Measurements from ENCODE around the gene AGFG2. TPM values are rescaled to one million over a fixed set of nuclear protein-coding genes. Genes with fewer than 3 reads are reported as not detected.

Gene AGFG2
- total and polyA plus RNA-seq, 2 of the 4 experiments (the other 2 are of a cell fraction), result 3.0 to 10.0 TPM

GRCh38 chr7:100561491-100562194, 22.6 kb downstream of the AGFG2 start:
- CTCF ChIA-PET, result no interaction called here
- no peak for ATAC-seq (ENCODE audit: low read depth)
- no peak overlapping the region for H2AFZ ChIP-seq (replicated peaks; ENCODE audit: low read length, poor library complexity)
- H2BK15ac ChIP-seq (ENCODE audit: low read depth, low read length), result no peak overlapping the region
- peaks cover 2% of the 10 kb centered on the region; the same call in 1 of the 2 replicates for H3K4me1 ChIP-seq (ENCODE audit: control insufficient read depth, insufficient read depth, low read length)
- no peak overlapping the region for H4K8ac ChIP-seq (ENCODE audit: low read depth in 2 of 2, low read length in 2 of 2)
- POLR2A ChIA-PET (ENCODE audit: unreplicated experiment), result interaction anchor here (0.7 kb wide), 1 partner anchor 25 kb away, joined by 5 read pairs; no protein-coding TSS in a partner anchor
- no peak for TF ChIP-seq MAFK (IDR thresholded peaks at IDR 0.05; ENCODE audit: low read depth, low read length)
- TF ChIP-seq RCOR1 (IDR thresholded peaks at IDR 0.05; ENCODE audit: insufficient replicate concordance, low read length), result no peak
- TF ChIP-seq POLR2A (IDR thresholded peaks at IDR 0.05; ENCODE audit: low read depth, low read length), result no peak
- TF ChIP-seq, protein P1, sequence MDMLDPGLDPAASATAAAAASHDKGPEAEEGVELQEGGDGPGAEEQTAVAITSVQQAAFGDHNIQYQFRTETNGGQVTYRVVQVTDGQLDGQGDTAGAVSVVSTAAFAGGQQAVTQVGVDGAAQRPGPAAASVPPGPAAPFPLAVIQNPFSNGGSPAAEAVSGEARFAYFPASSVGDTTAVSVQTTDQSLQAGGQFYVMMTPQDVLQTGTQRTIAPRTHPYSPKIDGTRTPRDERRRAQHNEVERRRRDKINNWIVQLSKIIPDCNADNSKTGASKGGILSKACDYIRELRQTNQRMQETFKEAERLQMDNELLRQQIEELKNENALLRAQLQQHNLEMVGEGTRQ (IDR thresholded peaks at IDR 0.05; ENCODE audit: low read depth, low read length), result no peak
- no peak for TF ChIP-seq BHLHE40 (IDR thresholded peaks at IDR 0.05; ENCODE audit: low read depth, low read length)
- TF ChIP-seq CTCF (conservative IDR thresholded peaks at IDR 0.05; ENCODE audit: low read depth, low read length), result no peak
- no peak for TF ChIP-seq CEBPB (IDR thresholded peaks at IDR 0.05; ENCODE audit: low read depth, low read length)
- TF ChIP-seq SMC3 (IDR thresholded peaks at IDR 0.05; ENCODE audit: low read depth, low read length), result no peak
- TF ChIP-seq, protein P2, sequence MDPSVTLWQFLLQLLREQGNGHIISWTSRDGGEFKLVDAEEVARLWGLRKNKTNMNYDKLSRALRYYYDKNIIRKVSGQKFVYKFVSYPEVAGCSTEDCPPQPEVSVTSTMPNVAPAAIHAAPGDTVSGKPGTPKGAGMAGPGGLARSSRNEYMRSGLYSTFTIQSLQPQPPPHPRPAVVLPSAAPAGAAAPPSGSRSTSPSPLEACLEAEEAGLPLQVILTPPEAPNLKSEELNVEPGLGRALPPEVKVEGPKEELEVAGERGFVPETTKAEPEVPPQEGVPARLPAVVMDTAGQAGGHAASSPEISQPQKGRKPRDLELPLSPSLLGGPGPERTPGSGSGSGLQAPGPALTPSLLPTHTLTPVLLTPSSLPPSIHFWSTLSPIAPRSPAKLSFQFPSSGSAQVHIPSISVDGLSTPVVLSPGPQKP (IDR thresholded peaks at IDR 0.05; ENCODE audit: borderline replicate concordance, low read depth, low read length), result no peak
- TF ChIP-seq RFX5 (IDR thresholded peaks at IDR 0.05; ENCODE audit: low read depth, low read length), result no peak
- TF ChIP-seq NFE2L2 (IDR thresholded peaks at IDR 0.05; ENCODE audit: low read depth, low read length), result no peak
- no peak for TF ChIP-seq MXI1 (IDR thresholded peaks at IDR 0.05; ENCODE audit: borderline replicate concordance, low read depth, low read length)
- TF ChIP-seq FOS (IDR thresholded peaks at IDR 0.05; ENCODE audit: low read depth, low read length), result no peak
- no peak for TF ChIP-seq CHD1 (IDR thresholded peaks at IDR 0.05; ENCODE audit: low read depth, low read length)
- H3K27ac ChIP-seq (ENCODE audit: insufficient read depth, low read length), result no peak overlapping the region
- dilution Hi-C loops (cut with HindIII; ENCODE audit: low sequenced_read_pairs, unreplicated experiment) (no loop called here), in situ Hi-C loops (cut with MboI; ENCODE audit: low sequenced_read_pairs) (loop anchor here (5.0 kb wide), 1 partner anchor 89 kb away; no protein-coding TSS in a partner anchor), intact Hi-C loops (cut with micrococcal nuclease) (no loop called here)
- H3K4me2 ChIP-seq (ENCODE audit: low read depth, low read length), result no peak overlapping the region
- no peak overlapping the region for H4K91ac ChIP-seq (ENCODE audit: insufficient read depth, low read depth, low read length)
- H3K14ac ChIP-seq (replicated peaks; ENCODE audit: low read depth, low read length), result no peak overlapping the region
- H2AK9ac ChIP-seq (replicated peaks; ENCODE audit: low read depth, low read length, poor library complexity), result no peak overlapping the region
- H3K4ac ChIP-seq (ENCODE audit: low read depth, low read length), result no peak overlapping the region
- H2BK5ac ChIP-seq (ENCODE audit: low read depth, low read length, poor library complexity, severe bottlenecking), result no peak overlapping the region
- no peaks in the 10 kb centered on the region for H3K9me3 ChIP-seq (ENCODE audit: control insufficient read depth, insufficient read depth, low read length)
- no peak overlapping the region for H4K5ac ChIP-seq (ENCODE audit: low read depth, low read length)
- no peak overlapping the region for H2AK5ac ChIP-seq (ENCODE audit: low read depth, low read length)
- no peak overlapping the region for H2BK20ac ChIP-seq (ENCODE audit: low read depth, low read length)
- H3K79me1 ChIP-seq (ENCODE audit: low read depth in 1 of 2, low read length in 2 of 2), result no peaks in the 10 kb centered on the region
- no peak overlapping the region for H3K4me3 ChIP-seq (ENCODE audit: insufficient read depth, low read depth, low read length)
- 73% methylated on average over 2 of the region's 12 CpGs; no CpG with 5 or more reads in 1 of the 2 experiments for WGBS, 2 experiments (ENCODE audit: extremely low coverage in 2 of 2, insufficient read length in 1 of 2)
- H2BK120ac ChIP-seq (ENCODE audit: low read depth, low read length), result no peak overlapping the region
- no peak overlapping the region for H3K9ac ChIP-seq (ENCODE audit: low read depth, low read length)
- BruUV-seq (replicated peaks), result no TSS peak
- H3K18ac ChIP-seq (ENCODE audit: low read depth, low read length), result no peak overlapping the region
- H4K20me1 ChIP-seq (ENCODE audit: insufficient read depth, low read length), result no peaks in the 10 kb centered on the region
- no peak overlapping the region for H3K23ac ChIP-seq (ENCODE audit: low read depth, low read length)
- H3K56ac ChIP-seq (ENCODE audit: extremely low read depth, insufficient read depth, low read length), result no peak overlapping the region
- no peak for DNase-seq
- no peaks in the 10 kb centered on the region for H3K27me3 ChIP-seq (ENCODE audit: control insufficient read depth, insufficient read depth, low read length)
- H3K9me1 ChIP-seq (ENCODE audit: insufficient read depth, low read length), result no peaks in the 10 kb centered on the region
- H3K36me3 ChIP-seq (ENCODE audit: control insufficient read depth, insufficient read depth, low read length), result no peaks in the 10 kb centered on the region
